GM18502 (cell line): Measurements from ENCODE around the gene LLPH.

Experiments
- ATAC-seq: cut with Tn5 transposase; IDR thresholded peaks from one replicate; pipeline ENCODE4 v1.9.1; 2021; ENCODE audit warnings: mild to moderate bottlenecking; ENCODE audit not compliant: unreplicated experiment, poor library complexity

LLPH gene

DNA sequence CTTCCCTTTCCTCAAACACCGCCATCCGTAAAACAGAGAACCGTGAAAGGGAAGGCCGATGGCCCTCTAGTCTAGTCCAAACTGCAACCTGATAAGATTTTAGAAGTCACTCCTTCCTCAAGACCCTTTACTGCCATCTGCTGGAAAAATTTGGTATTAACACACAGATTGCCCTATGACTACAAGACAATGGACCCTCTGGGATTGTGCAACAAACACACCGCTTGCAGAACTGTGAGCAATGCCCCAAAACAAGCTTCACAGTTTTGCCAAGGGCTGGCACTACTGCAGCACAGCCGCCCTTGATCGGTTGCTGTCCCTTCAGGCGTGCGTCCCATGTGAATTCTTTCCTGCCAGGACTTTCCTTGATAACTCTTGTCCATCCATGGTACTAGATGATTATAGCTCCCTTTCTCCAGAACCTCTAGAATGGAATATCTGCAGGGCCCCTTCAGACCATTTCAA, 23.1 kb downstream of the LLPH start:
- peak; percentile 98 for ATAC-seq

DNA sequence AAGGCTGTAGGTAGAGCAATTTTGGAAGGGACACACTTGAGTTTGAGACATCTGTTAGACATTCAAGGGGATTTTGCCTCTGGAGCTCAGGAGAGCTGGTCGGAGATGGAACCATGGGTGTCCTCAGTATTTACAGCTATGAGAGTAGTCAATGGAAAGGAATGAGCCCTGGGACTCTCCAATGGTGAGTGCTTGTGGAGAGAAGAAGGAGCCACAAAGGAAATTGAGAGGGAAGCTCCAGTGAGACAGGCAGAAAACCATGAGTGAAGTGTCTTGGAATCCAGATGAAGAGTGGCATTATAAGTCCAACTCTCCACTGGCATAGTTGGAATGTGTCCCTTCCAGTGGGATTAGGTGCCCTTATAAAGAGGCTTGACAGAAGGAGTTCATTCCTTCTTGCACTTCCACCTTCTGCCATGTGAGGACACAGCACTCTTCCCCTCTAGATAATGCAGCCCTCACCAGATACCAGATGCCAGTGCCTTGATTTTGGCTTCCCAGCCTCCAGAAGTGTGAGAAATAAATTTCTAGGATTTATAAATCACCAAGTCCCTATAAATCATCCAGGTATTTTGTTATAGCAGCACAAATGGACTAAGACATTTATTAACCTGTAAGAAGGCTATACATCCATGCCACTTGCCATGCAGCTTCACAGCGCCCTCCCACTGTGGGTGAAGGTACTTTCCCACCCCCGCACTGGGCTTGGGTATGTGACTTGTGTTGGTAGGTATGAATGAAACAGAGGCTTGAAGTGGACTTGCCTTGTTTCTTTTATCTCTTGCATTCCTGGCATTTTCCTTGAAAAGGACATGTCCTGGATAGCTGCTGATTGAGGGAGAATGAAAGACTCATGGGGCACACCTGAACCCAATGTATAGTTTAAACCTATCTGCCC, 27.3 kb downstream of the LLPH start:
- ATAC-seq = no peak

DNA sequence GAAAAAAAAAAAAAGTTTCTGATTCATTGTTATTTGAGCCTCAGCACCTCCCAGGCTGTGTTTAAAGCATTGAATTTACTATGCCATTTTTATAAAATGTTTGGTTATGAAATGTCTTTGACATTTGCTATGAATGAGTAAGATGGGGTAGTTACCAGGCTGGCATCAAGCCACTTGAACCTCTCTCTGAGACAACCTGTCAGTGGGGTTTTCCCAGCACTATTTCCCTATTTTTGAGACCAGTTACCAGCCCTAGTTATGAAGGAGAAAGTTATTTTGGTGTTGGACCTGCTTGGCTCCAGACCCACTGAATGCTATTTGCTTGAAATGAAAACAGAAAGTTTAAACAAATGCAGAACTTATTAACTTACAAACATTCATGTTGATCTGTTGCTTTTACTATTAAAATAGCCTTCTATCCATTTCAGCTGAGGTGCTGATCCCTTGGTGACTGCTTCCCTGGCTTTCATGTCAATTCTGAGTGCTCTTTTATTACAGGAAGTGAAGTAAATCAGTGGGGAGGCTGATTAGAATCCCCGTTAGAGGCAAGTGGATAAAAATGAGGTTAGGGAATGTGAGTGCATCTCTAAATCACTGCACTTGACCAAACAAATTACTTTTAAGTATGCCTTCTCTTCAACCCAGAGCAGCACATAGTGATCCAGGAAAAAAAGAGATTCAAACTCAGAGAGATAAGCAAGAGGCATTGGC, 37.8 kb downstream of the LLPH start:
- ATAC-seq = peak; percentile 78

DNA sequence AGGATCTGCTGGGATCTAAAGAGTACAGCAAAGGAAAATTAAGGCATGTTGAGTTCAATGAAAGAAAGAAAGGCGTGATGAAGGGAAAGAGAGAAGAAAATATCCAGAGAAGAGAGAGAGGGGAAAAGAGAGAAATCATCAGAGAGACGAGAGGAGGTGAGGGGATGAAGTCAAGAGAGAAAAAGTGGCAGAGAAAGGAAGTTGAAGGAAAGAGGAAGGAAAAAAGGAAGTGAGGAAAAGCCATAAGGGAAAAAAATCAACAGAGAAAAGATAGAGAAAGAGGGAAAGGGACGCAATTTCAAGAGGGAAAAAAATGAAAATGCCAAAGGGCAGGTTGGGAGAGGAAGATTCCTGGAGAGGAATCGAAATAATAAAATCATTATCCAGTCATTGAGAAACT, 40.4 kb downstream of the LLPH start:
- no peak for ATAC-seq

DNA sequence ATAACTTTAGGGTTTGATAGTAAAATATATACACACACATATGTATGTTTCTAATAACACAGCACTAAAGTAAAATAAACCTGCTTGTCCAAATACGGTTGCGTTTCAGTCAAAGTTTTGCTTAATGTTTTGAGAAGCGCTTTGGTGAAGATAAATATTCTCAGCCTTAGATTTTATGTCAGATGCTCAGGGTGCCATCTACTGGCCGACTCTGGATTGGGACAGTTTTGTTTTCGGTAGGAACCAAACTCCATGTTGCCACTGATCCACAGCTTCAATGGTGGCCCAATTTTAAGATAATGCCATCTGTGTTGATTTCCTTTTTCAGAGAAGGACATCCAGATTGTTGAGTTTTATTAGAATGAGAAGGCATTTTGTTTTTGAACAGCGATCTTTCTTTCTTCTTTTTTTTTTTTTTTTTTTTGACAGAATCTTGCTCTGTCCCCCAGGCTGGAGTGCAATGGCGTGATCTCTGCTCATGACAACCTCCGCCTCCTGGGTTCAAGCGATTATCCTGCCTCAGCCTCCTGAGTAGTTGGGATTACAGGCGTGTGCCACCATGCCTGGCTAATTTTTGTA, 43.1 kb downstream of the LLPH start:
- peak; percentile 76 for ATAC-seq

DNA sequence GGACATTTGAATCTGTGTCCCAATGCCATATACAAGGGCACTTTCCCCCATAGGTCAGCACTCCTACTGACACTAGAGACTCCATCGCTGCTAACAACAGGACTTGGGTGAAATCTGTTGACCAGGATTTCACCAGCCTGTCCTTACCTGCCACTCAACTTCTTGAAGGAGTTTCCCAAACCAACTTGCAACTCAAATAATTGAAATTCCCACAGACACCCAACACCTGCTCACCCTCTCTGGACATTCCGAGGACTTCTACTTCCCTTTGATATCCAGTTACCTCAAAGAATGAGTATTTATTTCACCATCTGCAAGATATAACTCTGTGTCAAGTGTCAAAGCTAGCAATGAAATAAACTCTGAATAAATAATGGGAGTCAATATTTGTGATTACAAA, 44.6 kb downstream of the LLPH start:
- ATAC-seq = no peak

DNA sequence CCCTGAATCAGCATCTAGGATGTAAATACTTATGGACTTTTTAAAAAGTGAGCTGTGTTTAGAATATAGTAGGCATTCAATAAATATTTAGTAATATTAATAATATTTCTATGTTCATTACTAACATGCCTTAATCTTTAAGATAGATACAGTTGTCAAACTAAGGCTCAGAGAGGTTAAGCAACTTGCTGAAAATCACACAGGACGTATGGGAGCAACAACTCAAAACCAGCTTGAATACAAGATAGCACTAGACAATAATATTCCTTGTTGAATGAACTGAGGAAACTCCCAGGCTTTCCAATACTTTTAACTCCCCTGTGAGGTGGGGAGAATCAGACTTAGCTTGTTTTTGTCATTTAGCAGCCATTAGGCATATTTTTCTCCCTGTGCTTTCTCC, 45.3 kb downstream of the LLPH start:
- no peak for ATAC-seq

DNA sequence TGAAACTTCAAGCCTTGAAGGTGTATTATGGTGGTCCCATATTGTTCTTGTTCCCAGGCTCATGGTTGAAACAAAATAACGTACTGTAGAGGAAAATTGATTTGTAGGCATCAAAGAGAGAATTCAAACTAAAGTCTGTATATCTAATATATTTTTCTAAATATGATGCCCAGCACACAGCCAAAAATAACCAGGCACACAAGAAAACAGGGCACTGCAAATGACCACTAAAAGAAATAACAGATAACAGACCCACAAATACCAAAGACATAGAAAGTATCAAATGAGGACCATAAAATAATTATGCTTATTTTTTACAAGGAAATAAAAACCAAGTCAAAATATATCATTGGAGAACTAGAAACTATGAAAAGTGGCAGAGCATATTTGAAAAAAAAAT, 46.8 kb downstream of the LLPH start:
- ATAC-seq = no peak

DNA sequence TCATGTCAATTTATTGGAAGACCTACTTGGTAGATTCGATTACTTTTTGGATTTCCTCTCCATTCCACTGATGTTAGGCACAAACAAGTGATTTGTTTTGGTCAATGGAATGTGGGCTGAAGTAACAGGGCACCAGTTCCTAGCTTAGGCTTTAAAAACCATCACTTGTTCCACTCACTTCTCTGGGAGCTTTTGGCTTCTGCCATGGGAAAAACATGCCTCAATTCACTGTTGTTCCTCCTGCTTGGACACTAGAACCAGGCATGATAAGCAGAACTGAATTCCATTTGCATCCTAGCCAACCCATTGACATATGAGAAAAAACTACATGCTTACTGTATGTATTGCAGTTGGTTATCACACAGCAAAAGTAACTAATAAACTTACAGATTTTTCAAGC, 47.8 kb downstream of the LLPH start:
- ATAC-seq = no peak

DNA sequence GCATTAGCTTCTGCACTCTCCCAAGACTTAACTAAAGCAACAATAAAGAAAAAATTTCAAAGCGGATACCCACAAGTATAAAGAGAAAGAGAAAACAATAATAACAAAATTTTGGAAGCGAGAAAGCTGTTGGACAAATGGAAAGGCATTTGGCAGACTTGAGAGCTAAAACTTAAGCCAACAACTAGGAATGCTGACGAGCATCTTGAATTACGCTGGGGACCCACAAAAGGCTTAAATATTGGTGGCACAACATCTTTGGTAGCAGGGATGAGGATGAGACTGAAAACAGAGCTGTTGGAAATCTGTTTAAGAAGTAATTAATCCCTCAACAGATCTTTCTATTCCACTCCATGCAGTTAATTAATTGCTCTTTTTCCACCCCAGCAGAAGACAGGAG, 49.8 kb downstream of the LLPH start:
- ATAC-seq = no peak

DNA sequence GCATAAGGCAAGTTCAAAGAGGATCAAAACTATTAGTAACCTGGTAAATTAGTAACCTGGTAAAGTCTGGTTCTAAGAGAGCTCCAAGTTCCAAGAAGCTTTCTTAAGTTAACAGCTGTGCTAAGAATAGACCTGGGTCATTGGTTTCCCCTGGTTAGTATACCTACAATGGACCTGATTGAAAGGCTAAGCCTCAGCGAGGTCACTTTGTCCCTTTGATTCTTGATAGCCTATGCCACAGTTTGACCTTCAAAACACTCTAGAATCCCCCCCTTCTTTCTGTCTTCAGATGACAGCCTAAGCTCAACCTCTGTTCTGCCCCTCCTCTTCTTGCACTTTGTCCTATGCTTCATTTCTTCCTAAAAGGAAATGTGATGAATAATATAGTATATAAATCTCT, 53.0 kb downstream of the LLPH start:
- ATAC-seq = no peak

DNA sequence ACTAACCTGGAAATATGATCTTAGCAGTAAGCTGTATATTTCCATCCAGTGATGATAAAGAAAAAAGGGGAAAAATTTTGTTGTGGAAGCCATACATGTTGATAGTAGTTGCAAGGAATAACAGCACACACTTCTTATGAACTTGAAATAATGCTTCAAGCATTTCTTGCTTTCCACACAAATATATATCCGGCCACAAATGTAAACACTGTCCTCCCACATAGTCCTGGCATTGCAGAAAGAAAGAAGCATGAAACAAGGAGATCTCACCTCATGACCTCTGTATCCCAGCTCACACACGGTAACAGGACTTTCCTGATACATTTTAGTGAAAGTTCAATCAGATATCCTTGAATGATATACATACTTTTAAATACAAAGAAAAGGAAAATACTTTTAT, 56.0 kb downstream of the LLPH start:
- no peak for ATAC-seq

DNA sequence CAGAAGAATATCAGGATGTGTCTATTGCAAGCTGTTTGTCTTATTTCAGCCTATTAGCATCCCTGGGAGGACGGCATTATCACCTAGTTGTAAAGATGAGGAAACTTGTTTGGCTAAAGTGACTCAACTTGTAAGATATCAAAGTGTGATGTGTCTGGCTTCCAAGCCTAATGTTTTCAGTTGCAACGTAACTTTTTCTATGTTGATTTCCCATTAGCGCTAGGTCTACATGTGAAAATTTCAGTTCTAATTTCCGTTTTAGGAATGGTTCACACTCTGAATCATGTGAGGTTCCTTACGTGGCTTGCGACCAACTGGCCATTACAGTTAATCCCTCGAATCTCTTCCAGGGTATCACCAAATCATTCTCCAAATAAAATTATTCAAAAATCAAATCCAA, 58.0 kb downstream of the LLPH start:
- ATAC-seq = peak; percentile 60

DNA sequence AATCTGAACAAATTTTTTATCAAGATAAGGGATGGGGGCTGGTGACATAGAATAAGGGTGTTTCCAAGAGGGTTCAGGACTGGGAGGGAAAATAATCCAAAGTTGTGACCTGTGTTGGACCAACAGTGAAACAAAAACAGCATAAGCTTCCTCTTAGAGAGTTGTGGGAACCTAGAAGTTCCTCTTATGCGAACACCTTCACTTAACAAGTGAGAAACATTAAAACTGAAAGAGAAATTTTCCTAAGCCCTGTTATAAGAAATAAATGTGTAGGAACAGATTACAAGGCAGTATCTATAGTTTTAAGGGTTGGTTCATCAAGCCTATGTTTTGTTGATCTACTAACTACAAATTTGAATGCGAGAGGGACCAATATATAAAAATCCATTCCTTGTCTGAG, 58.4 kb downstream of the LLPH start:
- peak; percentile 76 for ATAC-seq

DNA sequence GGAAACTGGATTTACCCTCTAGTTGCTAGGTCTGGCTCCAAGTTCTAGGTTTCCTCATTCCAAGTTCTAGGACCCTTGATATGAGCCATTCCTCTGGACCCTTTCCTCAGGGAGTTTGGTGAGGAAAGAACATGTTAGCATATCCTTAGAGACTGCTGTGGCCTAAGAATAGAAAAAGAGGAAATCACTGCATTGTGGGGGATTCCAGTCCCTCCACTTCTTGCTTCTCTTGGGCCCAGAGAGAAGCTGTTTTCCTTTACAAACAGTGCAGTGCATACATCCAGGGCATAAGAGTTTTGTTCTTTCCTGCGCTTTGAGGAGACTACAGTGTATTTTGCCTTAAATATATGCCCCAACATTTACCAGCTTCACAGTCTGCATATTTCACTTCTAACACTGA, 59.0 kb downstream of the LLPH start:
- no peak for ATAC-seq

DNA sequence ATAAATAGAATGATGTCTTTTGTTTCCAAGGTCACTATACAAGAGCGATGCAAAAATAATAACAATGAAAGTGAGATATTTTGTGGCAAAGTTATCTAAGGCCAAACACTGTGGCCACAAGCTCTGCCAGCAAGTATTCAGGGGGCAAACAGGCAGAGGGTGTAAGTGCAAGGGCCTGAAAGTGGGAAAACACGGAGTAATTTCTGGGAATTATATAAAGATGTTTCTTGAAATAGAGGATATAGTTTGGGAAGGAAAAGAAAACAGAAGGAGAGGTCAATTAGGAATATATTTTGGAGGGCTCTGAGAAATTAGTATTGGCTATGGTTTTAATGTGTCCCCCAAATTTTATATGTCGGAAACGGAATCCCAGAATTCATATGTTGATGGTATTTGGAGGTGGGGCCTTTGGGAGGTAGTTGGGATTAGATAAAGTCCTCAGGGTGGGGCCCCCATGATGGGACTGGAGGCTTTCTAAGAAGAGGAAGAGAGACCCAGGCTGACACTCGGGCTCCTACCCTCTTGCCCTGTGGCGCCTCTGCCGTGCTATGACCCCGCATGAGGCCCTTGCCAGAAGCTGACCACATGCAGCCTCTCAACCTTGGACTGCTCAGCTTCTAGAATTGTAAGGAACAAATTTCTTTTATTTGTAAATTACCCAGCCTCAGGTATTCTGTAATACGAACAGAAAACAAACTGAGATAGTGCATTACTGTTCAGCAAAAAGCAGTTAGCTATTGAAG, 60.0 kb downstream of the LLPH start:
- ATAC-seq = no peak

DNA sequence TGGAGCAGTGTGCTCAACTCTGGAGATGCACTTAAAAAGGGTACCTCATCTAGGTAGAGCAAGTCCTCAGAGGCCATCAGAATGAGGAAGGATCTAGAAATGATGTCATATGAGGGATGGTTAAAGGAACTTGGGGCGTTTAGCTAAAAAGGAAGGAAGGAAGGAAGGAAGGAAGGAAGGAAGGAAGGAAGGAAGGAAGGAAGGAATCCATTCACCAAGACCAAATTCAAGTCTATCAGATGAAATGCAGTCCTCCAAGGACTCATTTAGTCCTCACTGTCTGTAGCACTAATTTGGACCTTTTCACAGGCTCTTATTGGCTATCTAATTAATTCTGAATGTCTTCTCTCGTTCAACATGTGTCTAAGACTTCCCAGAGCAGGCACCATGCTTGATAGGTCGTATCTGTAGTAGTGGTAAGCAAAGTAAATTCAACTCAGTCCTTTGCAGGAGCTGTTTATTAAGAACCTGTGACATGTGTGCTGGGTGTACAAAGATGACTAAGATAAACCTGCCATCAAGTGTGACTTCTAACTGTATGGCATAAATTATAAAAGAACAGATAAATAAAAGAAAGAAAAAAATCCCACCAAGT, 63.5 kb downstream of the LLPH start:
- ATAC-seq = peak; percentile 31
